ENCODE measurements around the gene SCN10A.

The SCN10A gene

DNA sequence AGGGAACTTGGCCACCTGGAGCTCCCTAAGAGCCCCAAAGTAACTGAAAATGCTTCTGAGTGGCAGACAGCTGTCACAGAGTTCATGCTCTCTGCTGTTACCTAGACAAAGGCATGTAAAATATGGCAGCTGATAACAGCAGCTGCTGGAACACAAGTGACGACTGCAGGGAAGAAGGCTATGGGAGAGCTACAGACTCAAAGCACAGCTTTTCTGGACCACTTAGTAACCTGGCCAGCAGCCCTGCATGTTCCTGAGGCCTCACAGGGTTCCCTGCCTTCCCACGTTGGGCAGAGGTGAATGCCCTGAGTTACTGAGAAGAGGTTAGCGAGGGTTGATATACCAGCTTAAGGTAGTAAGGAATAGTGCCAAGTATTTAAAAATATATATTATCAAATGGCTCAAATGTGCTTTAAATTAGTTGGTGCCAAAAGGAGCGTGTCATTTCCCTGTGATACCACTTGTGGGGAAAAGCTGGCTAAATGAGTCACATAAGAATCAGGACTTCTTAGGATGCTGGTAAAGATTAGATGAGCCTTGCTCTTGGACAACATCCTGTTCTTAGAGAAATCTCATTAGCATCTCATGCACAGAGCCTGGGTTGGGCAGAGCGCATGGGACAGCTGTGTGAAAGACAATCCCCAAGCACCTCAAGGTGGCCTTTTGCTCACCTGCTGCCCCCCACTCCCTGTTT lies 90.1 kb downstream of the SCN10A start:
- DNase-seq (ENCODE audit: low read depth), result peak; percentile 28
- H3K4me3 ChIP-seq (replicated peaks; ENCODE audit: low read depth, low read length), result no peak overlapping the region
- TF ChIP-seq CTCF (IDR thresholded peaks at IDR 0.05; ENCODE audit: low read length, missing control alignments), result no peak

- no peak overlapping the region for H3K4me3 ChIP-seq (replicated peaks; ENCODE audit: low read depth, low read length)
- TF ChIP-seq CTCF (IDR thresholded peaks at IDR 0.05; ENCODE audit: low read length, missing control alignments), result no peak
- no peak for DNase-seq (ENCODE audit: low read depth)
These were observed 91.7 kb downstream of the SCN10A start for GRCh38 chr3:38724392-38724736.

- no peak for TF ChIP-seq CTCF (IDR thresholded peaks at IDR 0.05; ENCODE audit: low read length, missing control alignments)
- DNase-seq (ENCODE audit: low read depth), result no peak
- H3K4me3 ChIP-seq (replicated peaks; ENCODE audit: low read depth, low read length), result no peak overlapping the region
These were observed 92.2 kb downstream of the SCN10A start for GRCh38 chr3:38723569-38724391.

GRCh38 chr3:38722781-38723568 lies 93.0 kb downstream of the SCN10A start:
- H3K4me3 ChIP-seq (replicated peaks; ENCODE audit: low read depth, low read length), result no peak overlapping the region
- no peak for TF ChIP-seq CTCF (IDR thresholded peaks at IDR 0.05; ENCODE audit: low read length, missing control alignments)
- DNase-seq (ENCODE audit: low read depth), result peak; percentile 48

DNA sequence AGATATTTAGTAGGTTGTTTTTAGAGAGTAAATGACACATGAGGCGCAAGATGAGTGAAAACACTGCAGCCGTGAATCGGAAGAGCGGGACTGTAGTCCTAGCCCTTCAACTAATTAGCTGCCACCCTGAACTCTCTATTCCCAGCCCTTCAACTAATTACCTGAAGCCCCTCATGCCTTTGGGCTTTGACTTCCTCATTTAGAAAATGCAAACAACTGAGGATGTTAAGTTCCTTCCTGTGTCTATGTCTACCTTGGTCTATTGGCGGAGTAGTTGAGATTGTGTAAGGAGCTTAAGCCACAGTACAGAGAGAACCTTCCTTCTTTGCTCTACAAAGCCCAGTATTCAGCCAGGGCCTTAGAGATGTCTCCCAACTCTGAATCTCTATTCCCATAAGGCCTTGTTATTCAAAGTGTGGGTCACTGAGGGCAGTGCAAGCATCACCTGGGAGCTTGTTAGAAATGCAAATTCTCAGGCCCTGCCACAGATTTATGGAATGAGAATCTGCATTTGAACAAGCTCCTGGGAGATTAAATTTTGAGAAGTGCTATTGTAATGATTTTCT lies 94.7 kb downstream of the SCN10A start:
- DNase-seq (ENCODE audit: low read depth), result no peak
- H3K4me3 ChIP-seq (replicated peaks; ENCODE audit: low read depth, low read length), result no peak overlapping the region
- no peak for TF ChIP-seq CTCF (IDR thresholded peaks at IDR 0.05; ENCODE audit: low read length, missing control alignments)

DNA sequence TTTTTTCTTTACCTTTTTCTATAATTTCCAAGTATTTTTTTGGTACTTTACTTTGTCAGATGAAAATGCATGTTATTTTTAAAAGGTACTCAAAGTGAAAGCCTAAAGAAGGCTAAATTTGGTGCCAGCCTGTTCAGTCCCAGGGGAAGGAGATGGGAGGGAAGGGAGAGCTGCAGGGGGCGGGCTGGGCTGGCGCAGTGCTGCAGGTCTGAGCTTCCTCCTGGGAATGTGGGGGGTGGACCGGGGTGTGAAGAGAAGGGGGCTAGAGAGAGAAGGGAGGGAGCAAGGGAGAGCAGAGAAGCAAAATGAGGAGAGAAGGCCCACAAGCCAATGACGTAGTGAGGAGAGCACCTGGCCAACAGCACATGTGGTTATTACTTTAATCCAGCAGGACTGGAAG lies 95.6 kb downstream of the SCN10A start:
- no peak for DNase-seq (ENCODE audit: low read depth)
- no peak for TF ChIP-seq CTCF (IDR thresholded peaks at IDR 0.05; ENCODE audit: low read length, missing control alignments)
- no peak overlapping the region for H3K4me3 ChIP-seq (replicated peaks; ENCODE audit: low read depth, low read length)

Data from fibroblast of pulmonary artery (primary cell).